ENCODE data around the gene VWA5A. TPM values are rescaled to one million over a fixed set of nuclear protein-coding genes. Genes with fewer than 3 reads are reported as not detected.

Gene VWA5A
- total and polyA plus RNA-seq, 9 of the 15 experiments (the other 6 are each of a cell fraction or from before 2014, with no cell fraction given) = 4.6 to 19.7 (median 6.9) TPM

DNA sequence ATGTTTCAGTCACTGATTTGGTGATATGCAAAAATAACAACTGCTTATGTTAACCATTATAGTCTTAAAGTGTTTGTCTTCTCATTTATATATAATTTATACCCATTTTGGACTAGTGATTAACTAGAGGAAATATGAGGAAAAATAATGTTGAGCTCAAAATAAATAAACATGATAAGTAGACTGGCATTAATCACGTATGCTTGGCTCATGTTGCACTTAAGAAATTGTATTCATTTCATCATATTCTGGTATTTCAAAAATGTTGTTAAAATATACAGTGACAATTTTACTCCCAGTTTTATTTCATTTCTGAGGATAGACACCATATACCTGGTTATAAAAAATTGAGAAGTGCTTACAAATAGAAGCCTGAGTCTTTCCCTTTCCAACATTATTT is 64.1 kb downstream of the VWA5A start:
- Histone ChIP-seq H3K9me1 (ENCODE audit: control insufficient read depth, insufficient read depth, low read length) (no peaks in the 10 kb centered on the region), H3K27ac (ENCODE audit: extremely low read depth, low read depth, low read length) (no peak overlapping the region), H3K9me3 (replicated peaks; ENCODE audit: control insufficient read depth, insufficient read depth, low read depth, low read length) (no peaks in the 10 kb centered on the region), H3K4me2 (ENCODE audit: insufficient read depth, low read length) (no peak overlapping the region), H3K9ac (ENCODE audit: insufficient read depth in 1 of 2, low read depth in 2 of 2, low read length in 2 of 2) (no peak overlapping the region), H2AFZ (ENCODE audit: low read depth, low read length) (no peak overlapping the region), H3K36me3 (ENCODE audit: control insufficient read depth, insufficient read depth, low read length) (peaks cover 12% of the 10 kb centered on the region), H3K79me2 (ENCODE audit: control insufficient read depth, insufficient read depth, low read length) (peaks cover 33% of the 10 kb centered on the region), H3K4me3 (no peak overlapping the region), H3K4me1 (replicated peaks in 1 of 2; ENCODE audit: control insufficient read depth in 2 of 2, insufficient read depth in 2 of 2, low read length in 2 of 2) (peaks cover 0 to 3% of the 10 kb centered on the region in 2 experiments; a peak in 2 of 5 replicates), H4K20me1 (replicated peaks; ENCODE audit: control insufficient read depth, insufficient read depth, low read length) (no peaks in the 10 kb centered on the region), H3K27me3 (ENCODE audit: control insufficient read depth in 2 of 2, insufficient read depth in 2 of 2, low read length in 2 of 2) (no peaks in the 10 kb centered on the region)
- no TSS peak for BruUV-seq (replicated peaks)
- TF ChIP-seq POLR2H (tag; IDR thresholded peaks at IDR 0.05; ENCODE audit: low read depth) = 0 out of 2 replicates have a peak, but pooled peaks have one; percentile 33
- no peak for TF ChIP-seq SIX5 (IDR thresholded peaks at IDR 0.05; ENCODE audit: borderline replicate concordance in 1 of 2, insufficient read depth in 1 of 2, low read depth in 1 of 2, low read length in 2 of 2)
- ChIA-PET CTCF (ENCODE audit: low intra/inter-chr PET ratio) (no interaction called here), POLR2A (interaction anchor here (1.6 kb wide), 1 partner anchor 11 kb away, joined by 3 read pairs; no protein-coding TSS in a partner anchor)
- in situ Hi-C loops (cut with MboI) = no loop called here
- no peak for FAIRE-seq
- WGBS (ENCODE audit: insufficient coverage, low coverage, missing lambda C conversion rate) = 76% methylated on average over 1 of the region's 1 CpG
- intact Hi-C loops (cut with micrococcal nuclease) = no loop called here
- DNase-seq (ENCODE audit: extremely low read depth in 1 of 4, low spot score in 3 of 4) = no peak
- ATAC-seq = no peak

- intact Hi-C loops (cut with micrococcal nuclease) (no loop called here), in situ Hi-C loops (cut with MboI) (no loop called here)
- H2AFZ ChIP-seq (ENCODE audit: low read depth, low read length) = no peak within 1 kb of the TSS
- peaks cover 4% of the 10 kb centered on the region; the same call in 1 of the 2 replicates for H4K20me1 ChIP-seq (replicated peaks; ENCODE audit: control insufficient read depth, insufficient read depth, low read length)
- H3K4me3 ChIP-seq = no peak within 1 kb of the TSS
- peak; percentile 74 for TF ChIP-seq ZNF512 (tag; IDR thresholded peaks at IDR 0.05)
- no peak for TF ChIP-seq XRCC5 (IDR thresholded peaks at IDR 0.05; ENCODE audit: low read depth, low read length)
- peak; percentile 29; the same call in 2 of the 3 replicates for ATAC-seq
- DNase-seq (ENCODE audit: extremely low read depth in 1 of 4, low spot score in 3 of 4) = no peak
- H3K27ac ChIP-seq (ENCODE audit: extremely low read depth, low read depth, low read length) = no peak within 1 kb of the TSS
- H3K4me1 ChIP-seq (replicated peaks in 1 of 2; ENCODE audit: control insufficient read depth in 2 of 2, insufficient read depth in 2 of 2, low read length in 2 of 2) = no peaks in the 10 kb centered on the region
- H3K36me3 ChIP-seq (ENCODE audit: control insufficient read depth, insufficient read depth, low read length) = peaks cover 21% of the 10 kb centered on the region
- H3K9ac ChIP-seq (ENCODE audit: insufficient read depth in 1 of 2, low read depth in 2 of 2, low read length in 2 of 2) = no peak within 1 kb of the TSS
- WGBS (ENCODE audit: insufficient coverage, low coverage, missing lambda C conversion rate) = 67% methylated on average over 3 of the region's 3 CpGs
- ChIA-PET POLR2A (interaction anchor here (1.2 kb wide), 1 partner anchor 9 kb away, joined by 3 read pairs; no protein-coding TSS in a partner anchor), CTCF (ENCODE audit: low intra/inter-chr PET ratio) (interaction anchor here (0.7 to 1.2 kb wide), 2 partner anchors 111 to 113 kb away, joined by 3 read pairs; no protein-coding TSS in a partner anchor)
- no peaks in the 10 kb centered on the region for H3K9me3 ChIP-seq (replicated peaks; ENCODE audit: control insufficient read depth, insufficient read depth, low read depth, low read length)
- no peaks in the 10 kb centered on the region for H3K9me1 ChIP-seq (ENCODE audit: control insufficient read depth, insufficient read depth, low read length)
- H3K4me2 ChIP-seq (ENCODE audit: insufficient read depth, low read length) = no peak within 1 kb of the TSS
- H3K27me3 ChIP-seq (ENCODE audit: control insufficient read depth in 2 of 2, insufficient read depth in 2 of 2, low read length in 2 of 2) = no peaks in the 10 kb centered on the region
- FAIRE-seq = no peak
- H3K79me2 ChIP-seq (ENCODE audit: control insufficient read depth, insufficient read depth, low read length) = peaks cover 26% of the 10 kb centered on the region
- BruUV-seq (replicated peaks) = no TSS peak
Measured at GRCh38 chr11:124183068-124183467, 67.8 kb downstream of the VWA5A start, which contains the start of gene OR10D3. Gene OR10D3 (plus strand): TSS chr11:124183345. CDS start chr11:124185270, 1,925 bp downstream.

All from K562 (cell line).